NB4 (cell line): ENCODE results near the gene DUSP22.

ENCODE experiments used
- DNase-seq: peaks from one replicate; pipeline ENCODE4 v3.0.0; 2010; ENCODE audit warnings: low read depth
- H3K4me3 ChIP-seq: one replicate; pipeline ENCODE4 v1.5.1; 2011; ENCODE audit warnings: mild to moderate bottlenecking, low read depth, low read length, moderate library complexity
- CTCF ChIP-seq: IDR thresholded peaks from one replicate; pipeline ENCODE4 v1.5.1; 2012; ENCODE audit warnings: low read depth, low read length
- MAX ChIP-seq: IDR thresholded peaks from 2 replicates; pipeline ENCODE4 v1.6.1; 2011; ENCODE audit warnings: low read depth, low read length
- MYC ChIP-seq: IDR thresholded peaks from 2 replicates; pipeline ENCODE4 v1.6.1; 2011; ENCODE audit warnings: low read depth, low read length
- POLR2A ChIP-seq: IDR thresholded peaks from 2 replicates; pipeline ENCODE4 v1.6.1; 2011; ENCODE audit warnings: mild to moderate bottlenecking; ENCODE audit not compliant: insufficient read length; ENCODE audit errors: extremely low read depth

DUSP22 gene

GRCh38 chr6:314377-314776 lies 22.1 kb downstream of the DUSP22 start:
- H3K4me3 ChIP-seq = no peak overlapping the region
- TF ChIP-seq MAX = no peak
- no peak for TF ChIP-seq MYC
- TF ChIP-seq POLR2A = no peak
- TF ChIP-seq CTCF = no peak

GRCh38 chr6:315226-315625 lies 22.9 kb downstream of the DUSP22 start:
- H3K4me3 ChIP-seq = no peak overlapping the region
- TF ChIP-seq CTCF (no peak), MYC (no peak), MAX (no peak), POLR2A (no peak)
- DNase-seq = no peak

More at GRCh38 chr6:314377-314776, 22.1 kb downstream of the DUSP22 start:
- DNase-seq = no peak

- H3K4me3 ChIP-seq = no peak overlapping the region
- TF ChIP-seq POLR2A (no peak), MYC (no peak), MAX (no peak), CTCF (no peak)
- DNase-seq = no peak
Observed at GRCh38 chr6:315921-316752, 23.9 kb downstream of the DUSP22 start.

- H3K4me3 ChIP-seq = no peak overlapping the region
- no peak for DNase-seq
- TF ChIP-seq POLR2A (no peak), MAX (no peak), MYC (no peak), CTCF (no peak)
Observed at GRCh38 chr6:316753-317038, 24.4 kb downstream of the DUSP22 start.

GRCh38 chr6:317060-317447 lies 24.8 kb downstream of the DUSP22 start:
- no peak overlapping the region for H3K4me3 ChIP-seq
- DNase-seq = no peak
- TF ChIP-seq CTCF (no peak), POLR2A (no peak)
